ENCODE data around the gene TRIM14.
"Not testable (repeated sequence)": the region's sequence is repeated elsewhere in the genome, so short reads cannot be mapped to it uniquely, and the experiment has no call there.

TRIM14 gene

GRCh38 chr9:98104445-98104881, 14.6 kb downstream of the TRIM14 start:
- DNase-seq, result no peak

GRCh38 chr9:98101868-98102273, 17.2 kb downstream of the TRIM14 start:
- peak; percentile 90 for DNase-seq

- DNase-seq, result no peak
These were observed 17.6 kb downstream of the TRIM14 start for GRCh38 chr9:98101416-98101815.

GRCh38 chr9:98100456-98100855, 18.6 kb downstream of the TRIM14 start:
- DNase-seq, result peak; percentile 24

GRCh38 chr9:98099898-98100297, 19.1 kb downstream of the TRIM14 start:
- DNase-seq, result peak; percentile 89

GRCh38 chr9:98099346-98099745, 19.7 kb downstream of the TRIM14 start:
- no peak for DNase-seq

GRCh38 chr9:98097836-98098235, 21.2 kb downstream of the TRIM14 start:
- DNase-seq, result peak; percentile 31

GRCh38 chr9:98096091-98096490, 22.9 kb downstream of the TRIM14 start:
- no peak for DNase-seq

- no peak for DNase-seq
These were observed 23.6 kb downstream of the TRIM14 start for GRCh38 chr9:98095401-98095800.

GRCh38 chr9:98094851-98095250, 24.2 kb downstream of the TRIM14 start:
- no peak for DNase-seq

GRCh38 chr9:98094316-98094715, 24.7 kb downstream of the TRIM14 start:
- DNase-seq, result no peak

GRCh38 chr9:98092613-98092931, 26.4 kb downstream of the TRIM14 start:
- DNase-seq, result no peak

- DNase-seq, result no peak
These were observed 27.0 kb downstream of the TRIM14 start for GRCh38 chr9:98091735-98092612.

- DNase-seq, result not testable (repeated sequence)
These were observed 28.3 kb downstream of the TRIM14 start for GRCh38 chr9:98090674-98091073.

GRCh38 chr9:98087420-98088354, 31.3 kb downstream of the TRIM14 start:
- no peak for DNase-seq

- no peak for DNase-seq
These were observed 32.6 kb downstream of the TRIM14 start for GRCh38 chr9:98086461-98086860.

- peak; percentile 49 for DNase-seq
These were observed 33.1 kb downstream of the TRIM14 start for GRCh38 chr9:98085944-98086343.

GRCh38 chr9:98085058-98085457, 34.0 kb downstream of the TRIM14 start:
- DNase-seq, result no peak

GRCh38 chr9:98084396-98084795, 34.6 kb downstream of the TRIM14 start:
- DNase-seq, result no peak

GRCh38 chr9:98083566-98084183, 35.3 kb downstream of the TRIM14 start:
- DNase-seq, result no peak

GRCh38 chr9:98083061-98083501, 35.9 kb downstream of the TRIM14 start:
- DNase-seq, result no peak

- DNase-seq, result no peak
These were observed 37.4 kb downstream of the TRIM14 start for GRCh38 chr9:98081477-98082219.

GRCh38 chr9:98080780-98081179, 38.2 kb downstream of the TRIM14 start:
- DNase-seq, result no peak

Measured in DMS79 treated with DMSO at 0.1 percent for 48 hours (cell line).